T47D (cell line): ENCODE results near the gene ZNF853.

Source experiments
- DNase-seq, 2 experiments: peaks; one replicate each; pipeline versions ENCODE4 v3.0.0 to v3.0.0-alpha.2; 2011 to 2012; ENCODE audit warnings: low read depth in 1 of 2, low spot score in 1 of 2
- JUND ChIP-seq: IDR thresholded peaks from 2 replicates; pipeline ENCODE4 v1.6.1; 2012; ENCODE audit warnings: low read depth
- in situ Hi-C: cut with HindIII; loops from 2 replicates; pipeline ENCODE4 v1.10.0; 2016; ENCODE audit warnings: low sequenced_read_pairs, low pct_unique_long_range_greater_than_20kb

Gene ZNF853

GRCh38 chr7:6615723-6616555 lies 529 bp downstream of the ZNF853 start:
- in situ Hi-C loops, result no loop called here
- DNase-seq, result peak in 1 of 2 experiments; percentile 35
- no peak for TF ChIP-seq JUND

GRCh38 chr7:6616854-6617643 lies 1.6 kb downstream of the ZNF853 start:
- in situ Hi-C loops, result no loop called here
- no peak for TF ChIP-seq JUND

GRCh38 chr7:6618621-6619020 lies 3.2 kb downstream of the ZNF853 start:
- in situ Hi-C loops, result no loop called here
- TF ChIP-seq JUND, result no peak
- DNase-seq, result no peak

More at GRCh38 chr7:6616854-6617643, 1.6 kb downstream of the ZNF853 start:
- no peak for DNase-seq

GRCh38 chr7:6619961-6620360 lies 4.6 kb downstream of the ZNF853 start:
- in situ Hi-C loops, result no loop called here
- no peak for DNase-seq
- TF ChIP-seq JUND, result no peak

- in situ Hi-C loops, result no loop called here
- TF ChIP-seq JUND, result no peak
- DNase-seq, result no peak
These were observed 6.1 kb downstream of the ZNF853 start for GRCh38 chr7:6621195-6622133.

- no peak for TF ChIP-seq JUND
- DNase-seq, result no peak
- in situ Hi-C loops, result no loop called here
These were observed 6.8 kb downstream of the ZNF853 start for GRCh38 chr7:6622134-6622710.

- DNase-seq, result no peak
- in situ Hi-C loops, result no loop called here
- TF ChIP-seq JUND, result no peak
These were observed 8.3 kb downstream of the ZNF853 start for GRCh38 chr7:6623589-6624245.

- no peak for DNase-seq
- in situ Hi-C loops, result no loop called here
- no peak for TF ChIP-seq JUND
These were observed 8.8 kb downstream of the ZNF853 start for GRCh38 chr7:6624246-6624611.

GRCh38 chr7:6628045-6628444 lies 12.6 kb downstream of the ZNF853 start:
- peak in 1 of 2 experiments; percentile 50 for DNase-seq
- in situ Hi-C loops, result no loop called here
- TF ChIP-seq JUND, result no peak

- no peak for TF ChIP-seq JUND
- DNase-seq, result peak in 1 of 2 experiments; percentile 90
- in situ Hi-C loops, result no loop called here
These were observed 14.8 kb downstream of the ZNF853 start for GRCh38 chr7:6630007-6630849.

- DNase-seq, result no peak
- TF ChIP-seq JUND, result no peak
- in situ Hi-C loops, result no loop called here
These were observed 16.2 kb downstream of the ZNF853 start for GRCh38 chr7:6631605-6632004.
